ENCODE data around the gene TOMM40L. TPM values are rescaled to one million over a fixed set of nuclear protein-coding genes. Genes with fewer than 3 reads are reported as not detected.

Gene TOMM40L
- total and polyA plus RNA-seq, 7 donors = 12.6 to 23.1 (median 16.1) TPM

- no peak overlapping the region for H3K27ac ChIP-seq
- H3K4me3 ChIP-seq = no peak overlapping the region
- peaks cover 0 to 10% (median 0%) of the 10 kb centered on the region in 4 donors for H3K36me3 ChIP-seq
- WGBS, 2 donors = 67 to 84% methylated on average over 3 of the region's 3 CpGs
- no peaks in the 10 kb centered on the region for H3K9me3 ChIP-seq
- no peaks in the 10 kb centered on the region for H3K27me3 ChIP-seq
- TF ChIP-seq POLR2A (IDR thresholded peaks at IDR 0.05) (no peak), POLR2AphosphoS5 (IDR thresholded peaks at IDR 0.05) (no peak), CTCF (IDR thresholded peaks at IDR 0.05) (no peak), EP300 (IDR thresholded peaks at IDR 0.05) (no peak)
- intact Hi-C loops (cut with DNase I) = no loop called here
- H3K4me1 ChIP-seq = peaks cover 0 to under 1% (median 0%) of the 10 kb centered on the region in 4 donors
- no peak for DNase-seq
Observed at GRCh38 chr1:161187311-161187710, 38.5 kb upstream of the TOMM40L start.

DNA sequence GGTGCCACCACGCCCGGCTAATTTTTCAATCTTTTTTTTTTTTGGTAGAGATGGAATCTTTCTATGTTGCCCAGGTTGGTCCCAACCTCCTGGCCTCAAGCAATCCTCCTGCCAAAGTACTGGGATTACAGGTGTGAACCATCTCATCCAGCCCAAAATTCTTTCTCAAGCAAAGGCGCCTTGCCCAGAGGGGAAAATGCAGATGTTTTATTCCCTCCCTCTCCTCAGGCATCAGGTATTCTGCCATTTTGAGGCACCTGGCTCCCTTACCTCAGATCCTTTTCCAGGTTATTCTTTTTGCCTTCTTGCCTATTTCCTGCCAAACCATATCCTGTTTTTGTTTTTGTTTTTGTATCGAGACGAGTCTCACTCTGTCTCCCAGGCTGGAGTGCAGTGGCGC is 37.5 kb upstream of the TOMM40L start:
- intact Hi-C loops (cut with DNase I) = no loop called here
- Histone ChIP-seq H3K4me3 (no peak overlapping the region), H3K4me1 (peaks cover 0 to 10% (median 4%) of the 10 kb centered on the region in 4 donors), H3K36me3 (peaks cover 0 to 13% (median 0%) of the 10 kb centered on the region in 4 donors), H3K27ac (no peak overlapping the region), H3K27me3 (no peaks in the 10 kb centered on the region), H3K9me3 (no peaks in the 10 kb centered on the region)
- no peak for DNase-seq
- TF ChIP-seq CTCF (IDR thresholded peaks at IDR 0.05) = no peak
- TF ChIP-seq EP300 (IDR thresholded peaks at IDR 0.05) = no peak
- no peak for TF ChIP-seq POLR2AphosphoS5 (IDR thresholded peaks at IDR 0.05)
- TF ChIP-seq POLR2A (IDR thresholded peaks at IDR 0.05) = no peak
- 85 to 88% methylated on average over 6 of the region's 6 CpGs for WGBS, 2 donors

GRCh38 chr1:161189036-161189435 is 36.8 kb upstream of the TOMM40L start:
- 94 to 95% methylated on average over 5 of the region's 5 CpGs for WGBS, 2 donors
- H3K4me3 ChIP-seq = no peak overlapping the region
- peaks cover 0 to 10% (median 4%) of the 10 kb centered on the region in 4 donors for H3K4me1 ChIP-seq
- peaks cover 0 to 15% (median 0%) of the 10 kb centered on the region in 4 donors for H3K36me3 ChIP-seq
- DNase-seq = no peak
- H3K9me3 ChIP-seq = no peaks in the 10 kb centered on the region
- intact Hi-C loops (cut with DNase I) = no loop called here
- TF ChIP-seq EP300 (IDR thresholded peaks at IDR 0.05) = no peak
- H3K27ac ChIP-seq = no peak overlapping the region
- no peaks in the 10 kb centered on the region for H3K27me3 ChIP-seq

GRCh38 chr1:161190962-161191521 is 34.8 kb upstream of the TOMM40L start:
- Histone ChIP-seq H3K27ac (no peak overlapping the region), H3K9me3 (no peaks in the 10 kb centered on the region), H3K36me3 (peaks cover 0 to 15% (median 0%) of the 10 kb centered on the region in 4 donors), H3K4me1 (peaks cover 0 to 21% (median 5%) of the 10 kb centered on the region in 4 donors), H3K27me3 (no peaks in the 10 kb centered on the region), H3K4me3 (no peak overlapping the region)
- intact Hi-C loops (cut with DNase I) = no loop called here
- TF ChIP-seq POLR2AphosphoS5 (IDR thresholded peaks at IDR 0.05) (no peak), POLR2A (IDR thresholded peaks at IDR 0.05) (no peak), CTCF (IDR thresholded peaks at IDR 0.05) (no peak)
- 58 to 69% methylated on average over 22 of the region's 22 CpGs for WGBS, 2 donors
- no peak for DNase-seq

DNA sequence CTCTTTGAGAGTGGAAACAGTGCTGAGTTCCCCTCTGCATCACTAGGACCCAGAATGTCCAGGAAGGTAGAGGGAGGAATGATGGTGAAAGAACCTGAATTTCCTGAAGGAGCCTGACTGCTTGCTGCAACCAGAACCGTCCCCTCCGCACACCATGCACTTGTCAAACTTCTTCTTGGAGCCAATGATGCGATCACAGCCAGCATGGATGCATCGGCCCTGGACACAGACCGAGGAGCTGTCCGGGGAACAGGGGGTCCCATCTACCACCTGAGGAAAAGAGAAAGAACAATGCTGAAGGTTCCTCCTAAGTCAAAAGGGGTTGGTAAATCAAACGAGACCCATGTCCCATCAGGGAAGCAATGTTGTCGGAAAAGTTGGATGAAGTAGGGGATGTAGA is 33.9 kb upstream of the TOMM40L start:
- TF ChIP-seq POLR2AphosphoS5 (IDR thresholded peaks at IDR 0.05) (no peak), CTCF (IDR thresholded peaks at IDR 0.05) (no peak), POLR2A (IDR thresholded peaks at IDR 0.05) (no peak), EP300 (IDR thresholded peaks at IDR 0.05) (no peak)
- H3K27ac ChIP-seq = no peak overlapping the region
- no peaks in the 10 kb centered on the region for H3K9me3 ChIP-seq
- 67 to 80% methylated on average over 8 of the region's 8 CpGs for WGBS, 2 donors
- H3K36me3 ChIP-seq = peaks cover 0 to 15% (median 0%) of the 10 kb centered on the region in 4 donors
- DNase-seq = no peak
- H3K4me1 ChIP-seq = peaks cover 0 to 30% (median 14%) of the 10 kb centered on the region in 4 donors
- H3K4me3 ChIP-seq = no peak overlapping the region
- intact Hi-C loops (cut with DNase I) = no loop called here
- no peaks in the 10 kb centered on the region for H3K27me3 ChIP-seq

All from sigmoid colon (tissue), 7 donors.